GM19395 (cell line): ENCODE data around the gene APCDD1.
"Not testable (repeated sequence)": the region's sequence is repeated elsewhere in the genome, so short reads cannot be mapped to it uniquely, and the experiment has no call there.

Experiments
- ATAC-seq: cut with Tn5 transposase; IDR thresholded peaks from one replicate; pipeline ENCODE4 v1.9.1; 2021; ENCODE audit warnings: mild to moderate bottlenecking, moderate library complexity; ENCODE audit not compliant: unreplicated experiment

Gene APCDD1

DNA sequence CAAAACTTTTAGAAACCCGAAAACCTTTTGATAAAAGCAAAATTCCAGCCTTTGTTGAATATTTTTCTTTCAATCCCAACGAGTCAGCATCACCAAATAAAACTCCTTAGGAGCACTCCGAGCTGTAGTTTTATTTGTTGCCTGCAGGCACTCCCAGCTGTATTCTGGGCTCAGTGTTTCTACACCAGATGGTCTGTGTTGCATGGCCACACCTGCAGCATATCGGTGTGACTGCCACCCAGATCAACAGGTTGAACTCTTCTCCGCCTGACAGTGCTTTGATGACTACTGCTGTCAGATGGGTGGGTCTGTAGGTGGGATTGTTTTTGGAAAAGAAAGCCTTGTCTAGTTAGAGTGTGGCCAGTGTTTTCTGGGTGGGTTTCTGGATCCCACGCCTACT lies 32.7 kb downstream of the APCDD1 start:
- no peak for ATAC-seq

- ATAC-seq = no peak
Measured at GRCh38 chr18:10488017-10488416, 33.6 kb downstream of the APCDD1 start.

- ATAC-seq = peak; percentile 95
Measured at GRCh38 chr18:10490401-10491165, 36.1 kb downstream of the APCDD1 start.

DNA sequence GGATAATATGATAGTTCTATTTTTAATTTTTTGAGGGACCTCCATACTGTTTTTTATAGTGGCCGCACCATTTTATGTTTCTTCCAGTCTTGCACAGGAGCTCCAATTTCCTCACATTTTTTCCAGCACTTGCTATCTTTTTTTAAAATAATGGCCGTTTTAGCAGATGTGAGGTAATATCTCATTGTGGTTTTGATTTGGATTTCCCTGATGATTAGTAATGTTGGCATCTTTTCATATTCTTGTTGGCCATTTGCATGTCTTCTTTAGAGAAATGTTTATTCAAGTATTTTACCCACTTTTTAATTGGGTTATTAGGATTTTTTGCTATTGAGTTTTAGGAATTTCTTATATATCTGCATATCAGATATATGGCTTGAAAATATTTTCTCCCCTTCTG lies 41.5 kb downstream of the APCDD1 start:
- ATAC-seq = no peak

DNA sequence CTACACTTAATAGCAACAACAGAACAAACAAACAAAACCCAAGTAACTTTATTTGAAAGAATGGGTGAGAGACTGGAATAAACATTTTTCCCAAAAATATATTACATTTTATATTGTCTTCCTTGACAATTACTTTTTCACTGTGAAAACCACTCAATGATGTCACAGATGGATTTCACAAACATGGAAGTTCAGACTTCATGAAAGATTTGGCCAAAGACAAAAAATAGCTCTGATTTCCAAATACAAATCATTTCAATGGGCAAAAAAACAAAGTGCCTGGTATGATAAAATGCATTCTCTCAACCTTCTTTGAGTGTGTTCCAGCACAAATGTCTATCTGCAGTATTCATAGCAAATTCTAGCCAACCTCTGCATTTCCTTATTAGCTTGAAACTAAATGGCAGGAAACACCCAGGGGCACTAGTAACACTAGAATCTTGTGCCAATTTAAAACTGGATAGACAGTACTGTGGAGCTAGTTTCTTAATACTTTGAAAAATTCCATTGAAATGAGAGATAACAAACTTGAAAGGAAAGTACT lies 42.8 kb downstream of the APCDD1 start:
- ATAC-seq = no peak

GRCh38 chr18:10499230-10499629 lies 44.8 kb downstream of the APCDD1 start:
- no peak for ATAC-seq

DNA sequence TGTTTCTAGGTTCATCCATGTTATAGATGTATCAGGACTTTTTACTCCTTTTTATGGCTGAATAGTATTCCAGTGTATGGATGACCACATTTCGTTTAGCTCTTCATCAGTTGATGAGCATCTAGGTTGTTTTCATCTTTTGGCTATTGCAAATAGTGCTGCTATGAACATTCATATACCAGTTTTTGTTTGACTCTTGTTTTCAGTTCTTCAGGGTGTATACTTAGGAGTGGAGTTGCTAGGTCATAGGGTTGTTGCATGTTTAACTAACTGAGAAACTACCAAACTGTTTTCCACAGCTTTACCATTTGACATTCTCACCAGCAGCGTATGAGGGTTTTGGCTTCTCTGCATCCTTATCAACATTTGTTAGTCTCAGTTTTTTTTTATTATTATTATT lies 45.6 kb downstream of the APCDD1 start:
- no peak for ATAC-seq

DNA sequence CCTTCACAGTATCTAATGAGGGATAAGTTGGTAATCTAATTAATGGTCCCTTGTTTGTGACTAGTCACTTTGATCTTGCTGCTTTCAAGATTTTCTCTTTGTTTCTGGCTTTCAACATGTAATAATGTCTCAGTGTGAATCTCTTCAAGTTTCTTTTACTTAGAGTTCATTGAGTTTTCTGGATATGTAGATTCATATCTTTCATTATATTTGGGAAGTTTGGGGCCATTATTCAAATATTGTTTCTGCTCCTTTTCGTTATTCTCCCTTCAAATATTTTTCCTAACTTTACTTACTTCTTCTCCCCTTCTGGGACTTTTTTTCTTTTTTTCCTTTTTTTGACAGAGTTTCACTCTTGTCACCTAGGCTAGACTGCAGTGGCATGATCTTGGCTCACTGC lies 50.3 kb downstream of the APCDD1 start:
- ATAC-seq = no peak

DNA sequence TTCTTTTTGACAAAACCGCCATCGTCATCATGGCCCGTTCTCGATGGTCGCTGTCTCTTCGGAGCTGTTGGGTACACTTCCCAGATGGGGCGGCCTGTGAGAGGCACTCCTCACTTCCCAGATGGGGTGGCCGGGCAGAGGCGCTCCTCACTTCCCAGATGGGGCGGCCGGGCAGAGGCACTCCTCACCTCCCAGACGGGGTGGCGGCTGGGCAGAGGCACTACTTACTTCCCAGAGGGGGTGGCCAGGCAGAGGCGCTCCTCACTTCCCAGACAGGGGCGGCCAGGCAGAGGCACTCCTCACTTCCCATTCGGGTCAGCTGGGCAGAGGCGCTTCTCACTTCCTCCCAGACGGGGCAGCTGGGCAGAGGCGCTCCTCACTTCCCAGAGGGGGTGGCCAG lies 51.5 kb downstream of the APCDD1 start:
- ATAC-seq = not testable (repeated sequence)

DNA sequence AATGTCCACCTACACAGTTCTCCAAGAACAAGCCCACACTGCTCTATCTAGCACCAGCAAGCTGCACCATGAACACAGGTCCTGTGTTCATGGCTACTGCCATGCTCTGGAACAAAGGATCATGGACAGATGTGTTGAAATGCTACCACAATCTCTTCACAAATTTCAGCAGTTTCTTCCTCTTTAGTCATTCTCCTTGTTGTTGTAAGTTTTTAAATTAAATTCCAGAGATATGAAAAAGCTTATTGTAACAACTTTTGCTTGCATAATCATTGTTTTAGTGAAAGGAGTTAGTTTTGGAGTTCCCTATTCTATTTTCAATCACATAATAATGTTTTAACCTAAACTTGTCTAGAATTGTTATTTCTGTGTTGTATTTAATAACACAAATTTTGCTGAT lies 54.2 kb downstream of the APCDD1 start:
- no peak for ATAC-seq

DNA sequence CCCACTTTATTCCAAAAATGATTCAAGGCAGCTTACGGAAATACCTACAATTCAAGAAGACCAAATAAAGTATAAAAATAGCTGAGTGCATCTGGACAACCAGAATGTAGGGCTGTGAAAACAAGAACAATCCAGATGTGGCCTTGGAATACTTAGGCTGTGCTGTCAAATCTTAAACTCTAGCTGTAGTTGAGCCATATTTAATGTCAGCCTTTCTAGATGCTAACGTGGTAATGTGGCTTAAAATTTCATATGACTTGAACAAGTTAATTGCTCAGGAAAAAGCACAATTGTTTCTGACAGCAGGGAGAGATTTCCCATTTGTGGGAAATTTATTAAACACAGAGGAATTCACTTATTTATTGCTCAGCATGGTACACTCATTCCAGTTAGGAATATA lies 56.8 kb downstream of the APCDD1 start:
- no peak for ATAC-seq

GRCh38 chr18:10514082-10514481 lies 59.6 kb downstream of the APCDD1 start:
- no peak for ATAC-seq

- no peak for ATAC-seq
Measured at GRCh38 chr18:10514601-10515000, 60.2 kb downstream of the APCDD1 start.

DNA sequence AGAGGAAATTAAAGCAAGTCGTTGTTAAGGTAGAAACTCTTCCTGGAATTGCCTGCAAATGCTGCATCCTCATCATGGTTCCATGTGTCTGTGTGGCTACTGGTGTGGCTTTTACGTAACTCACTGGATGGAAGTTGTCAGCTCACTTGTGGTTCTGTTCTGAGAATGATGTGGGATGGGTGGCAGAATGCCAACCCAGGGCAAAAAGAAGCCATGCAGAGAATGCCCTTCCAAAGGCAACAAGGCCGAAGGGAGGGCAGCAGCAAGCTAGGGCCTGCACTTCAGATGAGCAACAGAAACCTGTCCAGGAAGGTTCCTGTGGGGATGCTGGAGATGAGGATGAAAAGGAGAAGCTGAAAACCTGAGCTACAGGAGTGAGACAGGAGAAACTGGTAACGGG lies 61.0 kb downstream of the APCDD1 start:
- no peak for ATAC-seq

GRCh38 chr18:10516078-10516477 lies 61.6 kb downstream of the APCDD1 start:
- ATAC-seq = no peak

DNA sequence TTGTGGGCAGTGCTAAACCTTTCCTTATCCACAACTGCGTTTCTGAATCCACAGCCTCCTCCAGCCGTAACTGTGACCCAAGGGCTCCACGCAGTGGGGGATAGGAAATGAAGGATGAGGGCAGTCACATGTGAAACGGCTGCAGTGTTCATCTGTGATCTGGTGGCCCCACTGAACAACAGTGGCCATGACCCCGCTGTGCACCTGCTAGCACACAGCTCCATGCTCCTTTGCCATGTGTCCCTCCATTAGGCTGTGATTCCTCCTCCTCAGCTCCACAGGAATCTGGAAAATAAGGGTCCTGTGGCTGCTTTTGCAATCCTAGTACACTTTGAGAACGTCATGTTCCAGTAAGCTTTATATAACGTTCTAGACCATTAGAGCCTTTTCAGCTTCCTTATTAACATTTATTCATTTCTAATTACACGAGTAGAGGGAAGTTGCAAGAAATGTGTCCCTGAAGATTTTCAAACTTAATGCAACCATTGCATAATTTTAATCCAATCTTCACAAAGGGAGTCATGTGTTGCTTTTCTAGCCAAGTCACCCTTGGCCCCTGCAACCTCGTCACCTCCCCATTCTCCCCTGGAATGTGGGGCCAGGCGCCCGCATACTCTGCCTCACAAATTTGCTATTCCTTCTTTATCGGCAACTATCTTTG lies 64.3 kb downstream of the APCDD1 start:
- ATAC-seq = no peak

- no peak for ATAC-seq
Measured at GRCh38 chr18:10519366-10519765, 64.9 kb downstream of the APCDD1 start.

GRCh38 chr18:10519999-10520935 lies 65.8 kb downstream of the APCDD1 start:
- ATAC-seq = peak; percentile 89

DNA sequence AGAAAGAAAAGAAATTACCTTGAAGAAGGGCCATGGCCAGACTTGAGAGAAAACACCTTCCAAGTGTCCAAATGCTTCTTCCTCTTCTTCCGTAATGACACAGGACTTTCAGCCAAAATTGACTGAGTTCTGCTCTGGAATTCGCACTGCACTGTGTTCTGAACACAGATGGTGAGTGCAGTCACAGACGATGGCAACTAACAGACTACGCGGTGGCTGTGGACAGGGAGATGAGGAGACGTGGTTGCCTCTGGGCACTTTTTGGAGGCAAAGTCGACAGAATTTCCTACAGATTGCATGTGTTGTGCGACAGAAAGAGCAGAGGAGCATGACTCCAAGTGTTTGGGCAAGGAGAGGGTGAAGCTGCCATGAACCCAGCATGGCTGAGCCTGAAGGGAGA lies 67.1 kb downstream of the APCDD1 start:
- ATAC-seq = no peak

- ATAC-seq = no peak
Measured at GRCh38 chr18:10522574-10522973, 68.1 kb downstream of the APCDD1 start.

DNA sequence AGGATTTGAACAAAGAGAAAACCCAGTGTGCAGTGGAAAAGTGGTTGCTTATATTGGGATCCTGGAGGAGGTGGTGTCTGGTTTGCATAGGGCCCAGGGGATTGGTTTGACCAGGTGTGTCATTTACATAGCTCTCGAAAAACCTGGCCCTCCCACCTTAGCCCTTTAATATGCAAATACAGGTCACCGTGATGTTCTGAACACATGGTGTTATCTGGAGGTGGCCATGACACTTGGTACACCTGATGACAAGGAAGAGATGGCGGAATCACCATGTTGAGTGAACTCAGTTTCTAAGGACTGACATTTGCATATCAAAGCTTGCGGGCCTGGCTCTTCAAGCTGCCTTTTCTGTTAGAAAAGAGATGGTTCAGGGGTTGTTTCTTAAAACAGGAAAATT lies 69.1 kb downstream of the APCDD1 start:
- no peak for ATAC-seq
